Astrocyte (in vitro differentiated cells and primary cell): Measurements from ENCODE around the gene KRCC1.

Source experiments
- EZH2 ChIP-seq: IDR thresholded peaks from 2 replicates; pipeline ENCODE4 v1.6.1; 2012; ENCODE audit warnings: mild to moderate bottlenecking, low read length, inconsistent platforms; ENCODE audit not compliant: insufficient read depth
- TF ChIP-seq, protein P1 (sequence below): IDR thresholded peaks from 2 replicates; pipeline ENCODE4 v1.5.1; 2011; ENCODE audit warnings: low read depth, mild to moderate bottlenecking, inconsistent platforms, low read length, moderate library complexity; ENCODE audit not compliant: insufficient read depth

GRCh38 chr2:88036606-88037005 lies 19.0 kb downstream of the KRCC1 start:
- TF ChIP-seq, protein P1, sequence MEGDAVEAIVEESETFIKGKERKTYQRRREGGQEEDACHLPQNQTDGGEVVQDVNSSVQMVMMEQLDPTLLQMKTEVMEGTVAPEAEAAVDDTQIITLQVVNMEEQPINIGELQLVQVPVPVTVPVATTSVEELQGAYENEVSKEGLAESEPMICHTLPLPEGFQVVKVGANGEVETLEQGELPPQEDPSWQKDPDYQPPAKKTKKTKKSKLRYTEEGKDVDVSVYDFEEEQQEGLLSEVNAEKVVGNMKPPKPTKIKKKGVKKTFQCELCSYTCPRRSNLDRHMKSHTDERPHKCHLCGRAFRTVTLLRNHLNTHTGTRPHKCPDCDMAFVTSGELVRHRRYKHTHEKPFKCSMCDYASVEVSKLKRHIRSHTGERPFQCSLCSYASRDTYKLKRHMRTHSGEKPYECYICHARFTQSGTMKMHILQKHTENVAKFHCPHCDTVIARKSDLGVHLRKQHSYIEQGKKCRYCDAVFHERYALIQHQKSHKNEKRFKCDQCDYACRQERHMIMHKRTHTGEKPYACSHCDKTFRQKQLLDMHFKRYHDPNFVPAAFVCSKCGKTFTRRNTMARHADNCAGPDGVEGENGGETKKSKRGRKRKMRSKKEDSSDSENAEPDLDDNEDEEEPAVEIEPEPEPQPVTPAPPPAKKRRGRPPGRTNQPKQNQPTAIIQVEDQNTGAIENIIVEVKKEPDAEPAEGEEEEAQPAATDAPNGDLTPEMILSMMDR = no peak
- no peak for TF ChIP-seq EZH2
